ENCODE measurements around the gene HOXD3.

HOXD3 gene

DNA sequence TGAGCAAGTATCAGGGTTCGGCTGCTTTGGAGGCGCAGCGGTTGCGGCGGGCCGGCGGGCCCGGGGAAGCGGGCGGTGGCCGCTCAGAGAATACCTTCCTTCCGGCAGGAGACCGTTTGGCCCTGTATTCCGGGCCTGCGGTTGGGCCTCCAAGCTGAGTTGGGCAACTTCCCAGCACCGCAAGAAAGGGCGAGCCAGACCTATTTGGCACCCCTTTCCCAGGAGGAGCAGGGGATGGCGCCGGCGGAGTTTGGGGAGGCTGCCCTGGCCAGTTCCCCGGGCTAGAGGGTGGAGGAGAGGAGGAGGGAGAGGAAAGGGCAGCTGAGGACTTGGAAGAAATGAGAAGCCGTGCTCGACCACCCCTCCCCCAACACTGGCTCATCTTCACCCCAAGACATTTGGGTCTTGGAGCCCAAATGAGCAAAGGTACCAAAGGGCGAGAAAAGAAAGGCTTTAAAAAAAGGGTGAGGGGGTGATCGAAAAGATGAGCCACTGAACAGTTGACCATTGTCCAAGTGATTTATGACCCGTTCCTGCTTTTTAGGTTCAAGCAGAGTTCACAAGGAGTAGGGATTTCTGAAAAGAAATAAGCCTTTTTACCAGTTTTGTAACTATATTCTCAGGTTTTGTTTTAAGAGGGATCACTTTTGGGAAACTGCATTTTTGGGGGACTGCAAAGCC lies 8.4 kb downstream of the HOXD3 start:
- no peak for DNase-seq

- DNase-seq, result no peak
Observed at GRCh38 chr2:176166272-176166671, 9.2 kb downstream of the HOXD3 start.

DNA sequence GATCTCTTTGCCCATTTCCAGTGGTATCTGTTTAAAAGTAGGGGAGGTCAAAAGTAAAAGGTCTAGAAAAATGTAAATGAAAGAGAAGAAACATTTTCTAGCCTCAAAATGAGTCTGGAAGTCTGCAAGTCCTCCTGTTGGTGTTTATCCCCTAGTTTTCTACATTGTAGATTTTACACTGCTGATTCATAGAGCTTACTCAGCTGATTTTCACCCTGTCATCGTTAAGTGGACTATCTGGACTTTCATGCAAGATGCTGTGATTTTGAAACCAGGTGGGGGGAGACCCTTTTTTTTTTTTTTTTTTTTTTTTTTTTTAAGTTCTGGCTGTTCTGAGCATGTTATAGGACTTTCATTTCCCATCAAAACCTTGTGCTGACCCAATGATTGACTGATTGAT lies 10.3 kb downstream of the HOXD3 start:
- DNase-seq, result no peak

DNA sequence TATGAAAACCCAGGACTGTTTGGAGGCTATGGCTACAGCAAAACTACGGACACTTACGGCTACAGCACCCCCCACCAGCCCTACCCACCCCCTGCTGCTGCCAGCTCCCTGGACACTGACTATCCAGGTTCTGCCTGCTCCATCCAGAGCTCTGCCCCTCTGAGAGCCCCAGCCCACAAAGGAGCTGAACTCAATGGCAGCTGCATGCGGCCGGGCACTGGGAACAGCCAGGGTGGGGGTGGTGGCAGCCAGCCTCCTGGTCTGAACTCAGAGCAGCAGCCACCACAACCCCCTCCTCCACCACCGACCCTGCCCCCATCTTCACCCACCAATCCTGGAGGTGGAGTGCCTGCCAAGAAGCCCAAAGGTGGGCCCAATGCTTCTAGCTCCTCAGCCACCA lies 12.1 kb downstream of the HOXD3 start:
- no peak for DNase-seq

DNA sequence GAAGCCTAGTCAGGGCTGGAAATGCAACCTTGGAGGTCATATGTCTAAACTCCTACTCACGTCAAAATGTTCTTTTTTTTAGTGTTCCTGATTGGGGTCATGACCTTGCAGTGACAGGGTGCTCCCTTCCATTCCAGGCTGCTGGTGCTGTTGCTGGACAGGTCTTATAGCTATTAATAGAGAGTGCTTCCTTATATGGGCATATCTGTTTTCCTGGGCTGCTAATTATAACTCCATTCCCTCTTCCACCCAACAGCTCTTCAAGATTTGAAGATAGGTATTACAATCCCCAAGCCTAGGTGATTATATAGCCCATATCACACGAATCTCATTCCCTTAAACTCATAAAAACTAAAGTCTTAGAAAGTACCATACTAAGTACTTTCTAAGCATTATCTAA lies 12.6 kb downstream of the HOXD3 start:
- no peak for DNase-seq

GRCh38 chr2:176170602-176171305 lies 13.6 kb downstream of the HOXD3 start:
- no peak for DNase-seq

- no peak for DNase-seq
Observed at GRCh38 chr2:176171351-176172006, 14.4 kb downstream of the HOXD3 start.

GRCh38 chr2:176172007-176172894 lies 15.1 kb downstream of the HOXD3 start:
- DNase-seq, result no peak

DNA sequence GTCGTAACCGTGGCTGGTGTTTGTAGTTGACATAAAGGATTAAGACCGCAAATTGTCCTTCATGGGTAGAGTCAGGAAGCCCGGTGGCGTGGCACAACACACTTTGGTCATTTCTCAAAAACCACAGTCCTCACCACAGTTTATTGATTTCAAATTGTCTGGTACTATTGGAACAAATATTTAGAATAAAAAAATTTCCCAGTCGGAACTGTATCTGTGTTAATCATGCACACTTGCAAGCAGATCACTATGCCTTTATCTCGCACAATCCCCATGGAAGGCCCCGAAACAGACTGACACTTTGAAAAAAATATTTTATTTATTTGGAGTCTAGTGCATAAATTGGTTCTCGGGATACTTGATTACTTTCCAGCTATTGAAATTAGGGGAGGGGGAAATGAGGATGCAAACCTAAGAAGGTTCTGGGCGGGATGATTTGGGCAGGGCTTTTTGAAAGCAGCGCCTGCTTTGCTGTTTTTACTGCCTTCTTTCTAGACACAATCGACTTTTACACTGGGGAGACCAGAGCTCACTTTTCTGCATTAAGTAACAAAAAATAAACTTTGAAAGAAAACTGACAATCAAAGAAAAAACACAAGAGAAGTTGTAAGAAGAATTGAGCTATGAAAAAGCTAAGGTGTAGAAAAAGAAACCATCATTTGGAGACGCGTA lies 15.9 kb downstream of the HOXD3 start:
- DNase-seq, result no peak

- DNase-seq, result no peak
Observed at GRCh38 chr2:176173567-176174381, 16.7 kb downstream of the HOXD3 start.

- no peak for DNase-seq
Observed at GRCh38 chr2:176174382-176174823, 17.3 kb downstream of the HOXD3 start.

- no peak for DNase-seq
Observed at GRCh38 chr2:176174824-176175708, 18.0 kb downstream of the HOXD3 start.

DNA sequence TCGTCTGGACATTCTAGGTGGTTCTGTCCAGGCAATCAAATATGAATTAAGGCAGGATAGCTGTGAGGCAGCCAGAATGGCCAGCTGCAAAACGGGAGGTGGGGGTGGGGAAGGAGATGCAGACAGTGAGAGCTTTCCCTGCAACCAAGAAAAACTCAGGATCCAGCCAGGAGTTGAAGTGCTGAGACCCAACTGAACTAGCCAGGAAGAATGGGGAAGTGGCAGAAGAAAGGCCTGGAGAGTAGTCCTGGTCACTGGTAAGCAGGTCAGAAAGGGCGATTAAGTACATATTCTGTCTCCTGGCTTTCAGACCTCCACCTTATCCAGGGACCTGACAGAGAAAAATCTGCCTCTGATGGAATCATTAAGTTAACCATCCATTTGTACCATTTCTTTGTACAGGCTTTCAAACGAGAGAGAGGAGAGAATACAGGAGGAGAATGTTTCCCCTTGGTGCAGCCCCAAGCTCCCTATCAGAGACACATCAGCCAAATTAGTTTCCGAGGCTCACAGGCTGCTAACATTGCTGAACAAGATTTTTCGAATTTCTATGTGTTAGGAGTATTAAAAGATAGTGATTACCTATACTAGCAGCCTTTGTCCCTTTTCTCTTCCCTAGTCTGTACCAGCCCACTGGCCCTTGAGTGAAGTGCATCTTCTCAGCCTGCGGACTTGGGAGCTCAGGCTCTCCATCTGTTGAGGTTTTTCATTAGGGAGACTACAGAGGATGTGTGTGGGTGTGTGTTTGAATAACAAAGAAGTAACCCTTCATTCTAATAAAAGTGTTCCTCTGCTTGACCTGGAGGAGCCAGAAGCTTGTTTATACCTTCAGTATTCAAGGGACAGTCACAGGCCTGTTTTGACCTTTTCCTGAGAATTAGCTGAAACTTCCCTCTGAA lies 18.9 kb downstream of the HOXD3 start:
- DNase-seq, result no peak

DNA sequence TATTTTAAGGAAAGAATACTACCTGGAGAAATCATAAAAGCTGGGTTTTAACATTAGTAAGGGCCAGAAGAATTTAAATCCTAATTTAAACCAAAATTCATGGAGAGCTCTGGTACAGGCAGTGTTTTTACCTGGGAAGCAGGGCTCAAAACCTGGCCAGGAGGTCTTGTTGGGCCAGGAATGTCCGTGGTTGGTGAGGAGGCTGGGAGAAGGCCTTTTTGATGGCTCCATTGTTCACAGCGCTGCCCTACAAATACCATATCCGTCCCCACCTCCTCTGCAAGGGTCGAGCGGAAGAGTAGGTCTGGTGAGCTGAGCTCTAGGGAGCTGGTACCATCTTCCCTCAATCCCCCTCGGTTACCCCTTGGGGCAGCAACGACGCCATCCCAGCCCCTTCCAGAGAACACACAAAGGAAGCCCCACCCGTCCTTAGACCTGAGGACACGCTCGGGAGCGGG lies 20.5 kb downstream of the HOXD3 start:
- no peak for DNase-seq

GRCh38 chr2:176178038-176178756 lies 21.1 kb downstream of the HOXD3 start:
- peak; percentile 27 for DNase-seq

- no peak for DNase-seq
Observed at GRCh38 chr2:176178757-176179295, 21.7 kb downstream of the HOXD3 start.

- no peak for DNase-seq
Observed at GRCh38 chr2:176181551-176181950, 24.4 kb downstream of the HOXD3 start.

DNA sequence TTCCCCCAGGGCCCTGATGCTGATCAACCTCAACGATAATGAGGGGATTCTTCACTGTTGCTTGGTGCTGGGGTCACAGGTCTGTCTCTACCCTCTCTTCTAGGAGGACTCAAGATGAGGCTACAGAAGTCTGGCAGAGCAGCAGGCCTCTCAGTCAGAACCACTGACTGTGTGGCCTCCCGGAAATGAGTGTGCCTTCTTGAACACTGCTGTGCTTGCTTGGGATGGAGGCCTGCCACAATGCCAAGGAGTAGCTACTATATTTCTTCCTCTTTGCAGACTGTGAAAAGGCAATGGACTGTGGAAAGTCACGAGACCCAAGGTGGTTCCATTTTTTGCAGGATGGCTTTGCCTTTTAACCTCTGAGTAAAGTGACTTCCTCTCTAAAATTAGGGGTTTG lies 25.6 kb downstream of the HOXD3 start:
- DNase-seq, result no peak

Data from activated CD4-positive, alpha-beta T cell treated with anti-CD3 and anti-CD28 coated beads for 48 hours (primary cell).